HepG2 (cell line): ENCODE measurements around the gene TTLL11. TPM values are rescaled to one million over a fixed set of nuclear protein-coding genes. Genes with fewer than 3 reads are reported as not detected.

Experiments
- ATAC-seq: fragments of 200-7000 bp; cut with Tn5 transposase; 3 replicates; pipeline ENCODE4 v1.9.1; 2020; ENCODE audit warnings: mild to moderate bottlenecking, moderate library complexity
- BruUV-seq: library from RNA; stranded (reverse); fragments of 400-500 nt; replicated peaks from 2 replicates; lab custom pipeline; 2021; lab: Mats Ljungman, UMichigan
- CTCF ChIA-PET: fragments of 300-600 bp; formaldehyde crosslinking; extraction: SDS; loops from one replicate; lab custom pipeline; 2021; ENCODE audit warnings: low total read pairs, inconsistent platforms, low intra/inter-chr PET ratio; lab: Yijun Ruan, JAX
- POLR2A ChIA-PET: fragments of 350-600 bp; sonication (Branson Sonifier 250); formaldehyde crosslinking; loops from one replicate; lab custom pipeline; 2020; ENCODE audit warnings: antibody characterized with exemption, inconsistent platforms; lab: Yijun Ruan, JAX
- DNase-seq: peaks from one replicate; pipeline ENCODE4 v3.0.0-alpha.2; 2015; ENCODE audit warnings: low spot score
- FAIRE-seq: peaks from 3 replicates; lab custom pipeline; 2011; peaks lifted over from hg19 to GRCh38; lab: Jason Lieb, UNC
- H2AFZ ChIP-seq: one replicate; pipeline ENCODE4 v1.6.1; 2011; ENCODE audit warnings: low read length, inconsistent platforms
- H3K27ac ChIP-seq: fragments of 300-600 bp; 3 replicates; pipeline ENCODE4 v1.8.0; 2011; ENCODE audit warnings: mixed run types, mild to moderate bottlenecking, mixed read lengths, low read length, inconsistent platforms; ENCODE audit not compliant: insufficient read depth; ENCODE audit errors: extremely low read length
- H3K27me3 ChIP-seq, 2 experiments: fragments of 200-600 bp in 1 of 2; 2 replicates in 1 of 2; 3 replicates in 1 of 2; pipeline versions ENCODE4 v1.6.0 to v1.8.0; 2011; ENCODE audit warnings: low read length in 2 of 2, mild to moderate bottlenecking in 2 of 2, moderate library complexity in 2 of 2, inconsistent platforms in 1 of 2; ENCODE audit not compliant: insufficient read depth in 2 of 2, control insufficient read depth in 1 of 2
- H3K36me3 ChIP-seq, 2 experiments: fragments of 200-600 bp in 1 of 2; replicated peaks in 1 of 2; 2 replicates in 1 of 2; 3 replicates in 1 of 2; pipeline versions ENCODE4 v1.5.1 to v1.8.0; 2011; ENCODE audit warnings: low read length in 2 of 2, inconsistent platforms in 1 of 2; ENCODE audit not compliant: insufficient read depth in 2 of 2, control insufficient read depth in 1 of 2
- H3K4me1 ChIP-seq: 2 replicates; pipeline ENCODE4 v1.5.1; 2012; ENCODE audit warnings: low read length, inconsistent platforms; ENCODE audit not compliant: insufficient read depth
- H3K4me2 ChIP-seq: 2 replicates; pipeline ENCODE4 v1.6.0; 2011; ENCODE audit warnings: low read depth, low read length, inconsistent platforms
- H3K4me3 ChIP-seq, 3 experiments: fragments of 200-600 bp in 1 of 3; sonication (generic), shearing (Covaris generic) in 1 of 3; replicated peaks in 1 of 3; 2 replicates each; pipeline ENCODE4 v1.5.1; 2011 to 2016; ENCODE audit warnings: low read length in 3 of 3, inconsistent platforms in 2 of 3, low read depth in 2 of 3, mild to moderate bottlenecking in 2 of 3, control low read depth in 1 of 3, mixed read lengths in 1 of 3; ENCODE audit not compliant: insufficient read depth in 1 of 3
- H3K79me2 ChIP-seq: one replicate; pipeline ENCODE4 v1.6.1; 2011; ENCODE audit warnings: low read length, inconsistent platforms; ENCODE audit not compliant: insufficient read depth
- H3K9ac ChIP-seq: 2 replicates; pipeline ENCODE4 v1.6.0; 2011; ENCODE audit warnings: mild to moderate bottlenecking, low read depth, low read length, inconsistent platforms; ENCODE audit not compliant: insufficient read depth
- H3K9me3 ChIP-seq: 2 replicates; pipeline ENCODE4 v1.5.1; 2012; ENCODE audit warnings: mild to moderate bottlenecking, low read length
- H4K20me1 ChIP-seq: 2 replicates; pipeline ENCODE4 v1.6.0; 2011; ENCODE audit warnings: inconsistent platforms, mild to moderate bottlenecking, low read length, moderate library complexity; ENCODE audit not compliant: insufficient read depth
- CREB1 ChIP-seq, 2 experiments: fragments of 450-650 bp in 1 of 2; IDR thresholded peaks; 2 replicates each; pipeline ENCODE4 v1.6.1; 2016 to 2017; ENCODE audit warnings: control low read depth in 1 of 2, mild to moderate bottlenecking in 1 of 2, missing compliant biosample characterization in 1 of 2, missing genetic modification characterization in 1 of 2
- MAFK ChIP-seq, 2 experiments: IDR thresholded peaks in 1 of 2; conservative IDR thresholded peaks in 1 of 2; 2 replicates each; pipeline ENCODE4 v1.6.1; 2011; ENCODE audit warnings: improper control_type of control experiment in 2 of 2, low read length in 2 of 2
- NCOR1 ChIP-seq: fragments of 200-600 bp; sonication (generic); IDR thresholded peaks from 2 replicates; pipeline ENCODE4 v1.7.0; 2017; ENCODE audit warnings: antibody characterized with exemption, low read length, borderline replicate concordance
- RFXAP ChIP-seq: sonication (generic); formaldehyde crosslinking; IDR thresholded peaks from 2 replicates; pipeline ENCODE4 v1.4.0; 2020; ENCODE audit warnings: missing genetic modification reagents, borderline replicate concordance
- STAG1 ChIP-seq: sonication (generic); formaldehyde crosslinking; IDR thresholded peaks from 2 replicates; pipeline ENCODE4 v1.4.0; 2020; ENCODE audit warnings: missing genetic modification reagents
- ZBTB34 ChIP-seq: sonication (generic); formaldehyde crosslinking; IDR thresholded peaks from 2 replicates; pipeline ENCODE4 v1.8.0; 2022; ENCODE audit warnings: mild to moderate bottlenecking, missing genetic modification reagents
- WGBS: methylation state at CpG from one replicate; pipeline ENCODE4 v1.1.6; 2017; ENCODE audit warnings: low lambda C conversion rate; 5-methylcytosine and 5-hydroxymethylcytosine counted together
- in situ Hi-C: cut with HindIII; loops from 2 replicates; pipeline ENCODE4 v1.10.0; 2017; ENCODE audit warnings: low pct_unique_long_range_greater_than_20kb; ENCODE audit not compliant: extremely low pct_ligation_motif_present
- intact Hi-C: fragments of 100-400 bp; cut with micrococcal nuclease; formaldehyde crosslinking; loops from one replicate; pipeline ENCODE4 v1.10.0; 2022; ENCODE audit not compliant: unreplicated experiment
- polyA plus RNA-seq, 8 experiments: library from polyadenylated mRNA; depleted of rRNA in 3 of 8; stranded (reverse) in 7 of 8; unstranded in 1 of 8; fragments of >200 nt; fragmentation: Illumina TruSeq in 4 of 8; extraction: Trizol in 4 of 8; gene quantifications; 2 replicates each; pipeline versions ENCODE4 v1.2.1 to v1.2.3, GENCODE V29; 2011 to 2016; ENCODE audit warnings: low read depth in 4 of 8, missing spikeins in 1 of 8, mixed read lengths in 1 of 8; ENCODE audit not compliant: insufficient read depth in 1 of 8
- total RNA-seq, 5 experiments: library from RNA; depleted of rRNA; stranded (reverse); fragments of >200 nt; fragmentation: Illumina TruSeq; extraction: Trizol; gene quantifications; 2 replicates each; pipeline ENCODE4 v1.2.3, GENCODE V29; 2016; ENCODE audit warnings: low read depth in 1 of 5

The TTLL11 gene
- total and polyA plus RNA-seq, 2 of the 13 experiments (the other 11 are each of a cell fraction or from before 2014, with no cell fraction given) = 4.5 to 5.2 TPM

- in situ Hi-C loops (no loop called here), intact Hi-C loops (no loop called here)
- H2AFZ ChIP-seq = no peak overlapping the region
- DNase-seq = no peak
- H3K36me3 ChIP-seq = no peaks in the 10 kb centered on the region
- no peaks in the 10 kb centered on the region for H4K20me1 ChIP-seq
- no peaks in the 10 kb centered on the region for H3K79me2 ChIP-seq
- no peak overlapping the region for H3K27ac ChIP-seq
- WGBS = 55% methylated on average over 6 of the region's 8 CpGs
- no peak for FAIRE-seq
- CTCF ChIA-PET = no interaction called here
- no TSS peak for BruUV-seq
- H3K9me3 ChIP-seq = no peaks in the 10 kb centered on the region
- ATAC-seq = no peak
- peaks cover 1 to 28% of the 10 kb centered on the region in 2 experiments; a peak in 3 of 5 replicates for H3K27me3 ChIP-seq
- TF ChIP-seq NCOR1 (no peak), ZBTB34 (CRISPR knock-in tag) (no peak), RFXAP (no peak), STAG1 (CRISPR knock-in tag) (0 out of 2 replicates have a peak, but pooled peaks have one; percentile 10)
- H3K4me1 ChIP-seq = no peaks in the 10 kb centered on the region
- no peak overlapping the region for H3K4me2 ChIP-seq
- no peak overlapping the region for H3K4me3 ChIP-seq
- POLR2A ChIA-PET = no interaction called here
- H3K9ac ChIP-seq = no peak overlapping the region
These were observed 234.3 kb downstream of the TTLL11 start for GRCh38 chr9:121858788-121859187.

- ChIA-PET POLR2A (interaction anchor here (0.6 kb wide), 1 partner anchor 11 kb away, joined by 3 read pairs; no protein-coding TSS in a partner anchor), CTCF (no interaction called here)
- ATAC-seq = no peak
- no peak for DNase-seq
- no peak for FAIRE-seq
- Histone ChIP-seq H3K4me3 (no peak overlapping the region), H3K27ac (no peak overlapping the region), H2AFZ (no peak overlapping the region), H3K36me3 (no peaks in the 10 kb centered on the region), H4K20me1 (no peaks in the 10 kb centered on the region), H3K79me2 (no peaks in the 10 kb centered on the region), H3K27me3 (peaks cover 4 to 28% of the 10 kb centered on the region in 2 experiments; a peak in 4 of 5 replicates), H3K9ac (no peak overlapping the region), H3K9me3 (no peaks in the 10 kb centered on the region)
- in situ Hi-C loops = no loop called here
- WGBS = 28% methylated on average over 9 of the region's 9 CpGs
- no peak for TF ChIP-seq CREB1 (IDR thresholded peaks at IDR 0.05)
- TF ChIP-seq CREB1 (CRISPR knock-in tag; IDR thresholded peaks at IDR 0.05) = no peak
- peak; percentile 33 to 44; a peak in 3 of 4 replicates for TF ChIP-seq MAFK (conservative IDR thresholded peaks at IDR 0.05 in 1 of 2, IDR thresholded peaks at IDR 0.05 in 1 of 2; ENCODE audit: low read length in 2 of 2)
- TF ChIP-seq, all 625 proteins: peak for 1
- intact Hi-C loops = no loop called here
- BruUV-seq = no TSS peak
- Histone ChIP-seq H3K4me2 (no peak overlapping the region), H3K4me1 (no peaks in the 10 kb centered on the region)
These were observed 235.2 kb downstream of the TTLL11 start for GRCh38 chr9:121857928-121858327.
